Upper lobe of right lung (tissue), 1 donor: ENCODE results near the gene EPHA1. TPM values are rescaled to one million over a fixed set of nuclear protein-coding genes. Genes with fewer than 3 reads are reported as not detected.
"Not testable (repeated sequence)": the region's sequence is repeated elsewhere in the genome, so short reads cannot be mapped to it uniquely, and the experiment has no call there.

Source experiments
- ATAC-seq: fragments of 200-7000 bp; cut with Tn5 transposase; one replicate; pipeline ENCODE4 v1.9.1; 2020; ENCODE audit warnings: mild to moderate bottlenecking, moderate library complexity
- DNase-seq: peaks from one replicate; pipeline ENCODE4 v3.0.0-alpha.2; 2020
- H3K27ac ChIP-seq: fragments of 200-600 bp; one replicate; pipeline ENCODE4 v1.8.0; 2022
- H3K27me3 ChIP-seq: fragments of 200-600 bp; one replicate; pipeline ENCODE4 v1.8.0; 2022; ENCODE audit warnings: mild to moderate bottlenecking
- H3K36me3 ChIP-seq: fragments of 200-600 bp; one replicate; pipeline ENCODE4 v1.8.0; 2022
- H3K4me1 ChIP-seq: fragments of 200-600 bp; one replicate; pipeline ENCODE4 v1.8.0; 2022
- H3K4me3 ChIP-seq: fragments of 200-600 bp; one replicate; pipeline ENCODE4 v1.8.0; 2022; ENCODE audit warnings: mild to moderate bottlenecking
- H3K9me3 ChIP-seq: fragments of 200-600 bp; one replicate; pipeline ENCODE4 v1.8.0; 2022
- CTCF ChIP-seq: fragments of 200-600 bp; IDR thresholded peaks from one replicate; pipeline ENCODE4 v1.8.0; 2022; ENCODE audit warnings: antibody characterized with exemption
- intact Hi-C: fragments of 100-400 bp; cut with DNase I; formaldehyde crosslinking; loops from one replicate; pipeline ENCODE4 v1.11.0; 2022
- total RNA-seq: library from RNA; stranded (reverse); fragmentation: NEBNext Ultra II Directional; extraction: Animal tissue kit (Norgen Biotek cat#: 25700); gene quantifications from one replicate; pipeline ENCODE4 v1.2.1, GENCODE V29; 2021
- donor health status: DM: no; HTN: yes; CAD: no; lungs with severe emphysema.

The EPHA1 gene
- total RNA-seq, 1 donor from 2014 or later = 13.9 TPM

GRCh38 chr7:143394068-143394467 is 14.6 kb downstream of the EPHA1 start:
- intact Hi-C loops = no loop called here
- no peaks in the 10 kb centered on the region for H3K27me3 ChIP-seq
- H3K9me3 ChIP-seq = no peaks in the 10 kb centered on the region
- no peak for TF ChIP-seq CTCF
- no peak overlapping the region for H3K4me3 ChIP-seq
- H3K36me3 ChIP-seq = peaks cover 29% of the 10 kb centered on the region
- H3K4me1 ChIP-seq = peaks cover 55% of the 10 kb centered on the region
- DNase-seq = no peak
- no peak for ATAC-seq
- H3K27ac ChIP-seq = peak overlapping the region; percentile 8

- Histone ChIP-seq H3K4me1 (peaks cover 59% of the 10 kb centered on the region), H3K4me3 (no peak overlapping the region), H3K27ac (peak overlapping the region; percentile 90), H3K36me3 (peaks cover 35% of the 10 kb centered on the region), H3K9me3 (no peaks in the 10 kb centered on the region), H3K27me3 (no peaks in the 10 kb centered on the region)
- TF ChIP-seq CTCF = no peak
- DNase-seq = no peak
- intact Hi-C loops = no loop called here
- ATAC-seq = no peak
Observed at GRCh38 chr7:143393267-143394041, 15.2 kb downstream of the EPHA1 start.

- Histone ChIP-seq H3K4me3 (no peak overlapping the region), H3K4me1 (peaks cover 59% of the 10 kb centered on the region), H3K9me3 (no peaks in the 10 kb centered on the region), H3K27ac (peak overlapping the region; percentile 90), H3K36me3 (peaks cover 41% of the 10 kb centered on the region), H3K27me3 (no peaks in the 10 kb centered on the region)
- DNase-seq (no peak), ATAC-seq (no peak)
- intact Hi-C loops = no loop called here
- no peak for TF ChIP-seq CTCF
Observed at GRCh38 chr7:143392875-143393266, 15.8 kb downstream of the EPHA1 start.

- H3K9me3 ChIP-seq, intact Hi-C loops, DNase-seq, H3K4me3 ChIP-seq, H3K27me3 ChIP-seq, ATAC-seq: not testable (repeated sequence)
- H3K36me3 ChIP-seq = peaks cover 45% of the 10 kb centered on the region
- peak overlapping the region; percentile 90 for H3K27ac ChIP-seq
- peaks cover 59% of the 10 kb centered on the region for H3K4me1 ChIP-seq
Observed at GRCh38 chr7:143392427-143392826, 16.2 kb downstream of the EPHA1 start.

- peak; percentile 39 for ATAC-seq
- no peak for DNase-seq
- Histone ChIP-seq H3K36me3 (peaks cover 49% of the 10 kb centered on the region), H3K27ac (peak overlapping the region; percentile 90), H3K4me3 (no peak overlapping the region), H3K4me1 (peaks cover 61% of the 10 kb centered on the region), H3K27me3 (no peaks in the 10 kb centered on the region), H3K9me3 (no peaks in the 10 kb centered on the region)
- TF ChIP-seq CTCF = no peak
- intact Hi-C loops = no loop called here
Observed at GRCh38 chr7:143391462-143392404, 16.9 kb downstream of the EPHA1 start.
